Anterior cingulate cortex (tissue), 58 donors: ENCODE results near the gene PLEKHG3.

Source experiments
- DNase-seq, 58 donors: peaks; one replicate each; lab custom pipeline; 2025; lab: John Stamatoyannopoulos, UW

Gene PLEKHG3

GRCh38 chr14:64737391-64738280 lies 33.4 kb downstream of the PLEKHG3 start:
- peak in 31 of 58 donors; percentile 14 to 66 (median 38) for DNase-seq

DNA sequence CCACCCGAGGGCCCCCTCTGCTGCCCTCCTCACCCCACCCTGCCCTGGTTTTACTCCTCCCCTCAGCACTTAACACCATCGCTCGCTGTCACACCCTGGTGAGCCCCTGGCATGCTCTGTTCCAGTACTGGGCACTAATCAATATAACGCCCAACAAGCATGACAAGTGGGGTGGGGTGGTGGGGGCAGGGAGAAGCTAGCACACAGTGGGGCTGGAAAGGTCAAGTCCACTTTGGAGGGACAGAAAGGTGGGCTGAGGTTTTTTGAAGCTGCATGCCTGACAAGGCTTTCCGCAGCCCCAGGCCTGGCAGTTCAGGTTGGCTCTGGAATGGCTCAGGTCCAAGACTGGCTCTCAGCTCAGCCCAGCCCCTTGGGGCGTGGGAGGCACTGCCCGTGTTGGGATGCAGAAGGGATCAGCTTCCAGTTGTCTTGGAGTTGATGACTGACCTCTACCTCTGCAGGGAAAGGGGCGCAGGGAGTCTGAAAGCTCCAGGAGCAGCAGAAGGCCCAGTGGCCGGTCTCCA lies 34.1 kb downstream of the PLEKHG3 start:
- no peak for DNase-seq

GRCh38 chr14:64741200-64741599 lies 37.0 kb downstream of the PLEKHG3 start:
- DNase-seq = no peak

GRCh38 chr14:64741961-64742360 lies 37.7 kb downstream of the PLEKHG3 start:
- no peak for DNase-seq

DNA sequence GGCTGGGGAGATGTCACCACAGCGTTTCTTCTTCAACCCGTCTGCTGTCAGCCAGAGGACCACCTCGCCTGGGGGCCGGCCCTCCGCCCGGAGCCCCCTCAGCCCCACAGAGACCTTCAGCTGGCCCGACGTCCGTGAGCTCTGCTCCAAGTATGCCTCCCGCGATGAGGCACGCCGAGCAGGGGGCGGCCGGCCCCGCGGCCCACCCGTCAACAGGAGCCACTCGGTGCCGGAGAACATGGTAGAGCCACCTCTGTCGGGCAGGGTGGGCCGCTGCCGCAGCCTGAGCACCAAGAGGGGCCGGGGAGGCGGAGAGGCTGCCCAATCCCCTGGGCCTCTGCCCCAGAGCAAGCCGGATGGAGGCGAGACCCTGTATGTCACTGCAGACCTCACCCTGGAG lies 38.8 kb downstream of the PLEKHG3 start:
- DNase-seq = no peak

DNA sequence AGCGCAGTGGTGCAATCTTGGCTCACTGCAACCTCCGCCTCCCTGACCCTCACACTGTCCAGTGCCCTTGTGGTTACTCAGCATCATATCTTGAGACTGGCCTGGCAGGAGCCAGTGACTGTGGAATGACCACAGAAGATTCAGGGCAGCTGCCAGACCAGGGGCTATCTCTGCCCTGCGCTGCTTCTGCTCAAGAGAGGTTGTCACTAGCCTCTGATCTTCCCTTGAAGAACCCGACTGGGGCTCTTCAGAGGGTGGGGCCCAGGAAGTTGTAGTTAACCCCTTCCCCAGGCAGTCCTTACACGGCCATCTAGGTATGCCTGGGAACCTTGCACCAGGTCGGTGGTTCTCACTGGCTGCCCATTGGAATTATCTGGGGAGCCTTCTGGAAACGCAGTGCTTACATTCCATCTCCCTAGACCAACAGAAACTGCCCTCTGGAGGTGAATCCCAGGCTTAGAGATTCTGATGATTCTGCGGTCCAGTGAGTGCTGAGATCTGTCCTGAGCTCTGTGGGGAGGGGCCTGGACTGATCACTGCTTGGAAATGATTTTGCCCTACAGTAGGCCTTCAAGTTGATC lies 41.4 kb downstream of the PLEKHG3 start:
- peak in 12 of 58 donors; percentile 14 to 33 (median 22) for DNase-seq

- DNase-seq = peak in 9 of 58 donors; percentile 12 to 64 (median 45)
Measured at GRCh38 chr14:64746298-64747250, 42.4 kb downstream of the PLEKHG3 start.

DNA sequence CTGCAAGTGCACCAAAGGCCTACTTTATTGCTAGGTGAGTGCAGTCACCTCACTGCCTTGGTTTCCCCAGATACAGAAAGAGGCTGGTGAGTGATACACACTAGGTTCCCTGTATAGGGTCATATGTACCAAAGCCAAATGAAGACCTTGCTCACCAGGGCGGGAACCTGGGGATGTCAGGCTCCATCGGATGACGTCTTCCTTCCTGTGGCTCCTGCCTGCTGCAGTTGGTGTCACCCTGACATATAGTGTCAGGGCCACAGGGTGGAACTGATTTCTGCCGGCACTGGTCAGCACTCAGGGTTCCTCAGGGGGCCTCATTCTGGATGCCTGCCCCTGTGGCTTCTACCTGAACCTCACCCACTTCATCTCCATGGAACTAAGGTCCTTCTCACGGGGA lies 43.1 kb downstream of the PLEKHG3 start:
- no peak for DNase-seq

- no peak for DNase-seq
Measured at GRCh38 chr14:64748521-64748920, 44.3 kb downstream of the PLEKHG3 start.

GRCh38 chr14:64748995-64749714 lies 44.9 kb downstream of the PLEKHG3 start:
- DNase-seq = no peak

DNA sequence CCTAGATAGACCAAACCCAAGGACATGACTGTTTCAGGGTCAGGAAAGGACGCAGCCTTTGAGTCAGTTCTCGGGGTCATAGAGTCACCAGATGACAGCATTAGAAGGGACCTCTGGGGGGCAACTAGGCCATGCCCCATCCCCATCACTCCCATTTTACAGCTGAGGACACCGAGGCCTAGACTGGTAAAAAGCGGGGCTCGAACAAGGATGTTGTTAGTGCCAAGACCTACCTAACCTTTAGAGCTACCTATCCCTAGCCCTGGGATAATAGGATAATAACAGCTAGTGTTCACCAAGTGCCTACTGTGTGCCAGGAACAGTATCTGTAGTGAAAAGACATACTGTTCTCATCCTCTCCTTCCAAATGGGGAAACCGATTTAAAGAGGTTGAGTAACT lies 48.7 kb downstream of the PLEKHG3 start:
- no peak for DNase-seq

- no peak for DNase-seq
Measured at GRCh38 chr14:64753374-64753773, 49.1 kb downstream of the PLEKHG3 start.

DNA sequence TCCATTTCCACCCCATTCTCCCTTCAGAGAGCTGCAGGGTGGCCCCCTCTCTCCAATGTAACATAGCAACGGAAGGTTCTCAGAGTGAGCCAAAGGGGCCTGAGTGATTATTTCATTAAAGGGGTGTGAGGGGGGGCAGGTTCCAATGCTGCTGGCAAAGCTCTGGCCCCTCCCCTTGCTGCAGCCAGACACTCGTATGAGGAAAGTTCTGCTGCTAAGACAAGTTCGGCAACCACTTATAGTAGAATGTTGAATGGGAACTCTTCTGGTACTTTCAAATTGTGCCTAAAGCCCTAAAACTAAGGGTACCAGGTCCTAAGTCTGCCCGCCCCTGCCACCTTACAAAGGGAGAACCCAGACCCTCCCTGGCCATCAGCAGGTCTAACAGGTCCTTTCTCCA lies 49.8 kb downstream of the PLEKHG3 start:
- DNase-seq = no peak

- DNase-seq = no peak
Measured at GRCh38 chr14:64754685-64755084, 50.5 kb downstream of the PLEKHG3 start.

DNA sequence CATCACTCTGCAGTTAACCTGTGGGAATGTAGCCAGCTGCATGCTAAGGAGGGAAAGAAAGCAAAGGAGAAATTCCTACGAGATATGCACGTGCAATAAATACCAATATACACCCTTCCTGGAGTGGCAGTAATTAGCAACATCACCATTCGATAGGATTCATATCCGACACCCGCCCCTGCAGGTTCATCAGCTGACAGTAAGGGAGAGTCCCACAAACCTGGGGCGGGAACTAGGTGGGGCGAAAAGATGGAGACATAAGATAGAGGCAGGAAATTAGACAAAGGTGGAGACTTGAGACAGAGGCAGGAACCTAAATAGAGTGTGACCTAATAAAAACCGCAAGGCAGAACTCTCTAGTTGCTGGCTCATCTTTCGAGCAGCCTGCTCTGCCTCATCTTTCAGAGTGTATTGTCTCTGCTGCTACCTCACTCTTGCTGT lies 51.6 kb downstream of the PLEKHG3 start:
- no peak for DNase-seq

- no peak for DNase-seq
Measured at GRCh38 chr14:64756712-64757111, 52.5 kb downstream of the PLEKHG3 start.

DNA sequence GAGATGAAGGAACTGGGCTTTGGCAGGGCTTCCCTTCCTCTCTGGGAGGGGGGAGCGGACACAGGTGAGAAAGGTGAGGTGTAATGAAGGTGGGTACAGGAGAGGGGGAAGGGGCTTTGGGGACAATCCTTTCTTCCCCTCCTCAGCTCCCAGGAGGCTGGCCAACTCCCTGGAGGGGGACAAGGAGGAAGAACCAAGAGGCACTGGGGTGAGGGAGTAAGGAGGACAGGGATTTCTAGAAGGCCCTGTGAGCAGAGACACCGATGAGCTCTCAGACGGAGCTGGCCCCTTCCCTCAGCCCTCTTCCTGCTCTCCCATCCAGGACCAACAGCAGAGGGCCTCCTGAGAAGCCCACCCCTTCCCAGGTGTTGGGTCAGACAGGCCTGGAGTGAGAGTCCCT lies 53.4 kb downstream of the PLEKHG3 start:
- DNase-seq = no peak

- no peak for DNase-seq
Measured at GRCh38 chr14:64758025-64758521, 53.8 kb downstream of the PLEKHG3 start.

DNA sequence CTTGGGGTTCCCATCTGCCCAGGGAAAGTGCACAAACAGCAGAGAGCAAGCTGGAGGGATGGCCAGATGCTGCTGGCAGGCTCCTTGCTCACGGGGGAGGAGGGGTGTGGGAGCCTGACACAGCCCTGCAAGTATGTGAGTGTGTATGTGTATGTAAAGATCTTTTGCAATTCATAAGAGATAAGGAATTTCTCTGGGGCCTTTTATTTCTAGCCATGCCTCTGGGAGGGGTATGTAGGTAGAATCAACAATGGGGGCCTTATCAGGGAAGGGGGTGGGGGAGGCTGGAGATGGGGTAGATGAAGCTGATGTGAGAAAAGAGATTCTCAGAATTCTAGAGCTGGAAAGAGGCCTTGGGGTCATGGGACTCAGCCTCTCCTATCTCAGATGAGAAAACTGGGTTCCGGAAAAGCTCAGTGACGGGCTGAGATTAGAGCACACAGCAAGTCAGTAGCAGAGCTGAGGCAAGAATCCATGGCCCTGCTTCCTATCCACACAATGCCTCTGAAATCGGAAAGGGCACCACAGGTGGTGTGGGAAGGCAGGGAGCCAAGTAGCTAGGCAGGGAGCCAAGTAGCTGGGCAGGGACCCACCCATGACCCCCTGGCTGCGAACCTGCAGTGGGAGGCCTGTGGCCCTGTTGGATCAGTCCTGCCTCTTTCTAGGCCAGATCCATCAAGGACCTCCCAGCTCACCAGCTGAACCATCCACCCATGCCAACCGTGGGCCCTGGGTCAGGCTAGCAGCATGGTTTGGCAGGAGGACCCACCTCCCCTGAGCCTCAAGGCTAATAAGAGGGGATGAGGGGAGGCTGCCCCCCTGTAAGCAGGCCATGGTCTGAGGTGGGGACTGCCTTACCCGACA lies 54.7 kb downstream of the PLEKHG3 start:
- peak in 8 of 58 donors; percentile 2 to 26 (median 16) for DNase-seq
